Head of caudate nucleus (tissue), 42 donors: Measurements from ENCODE around the gene CCR5AS.
"Not testable (repeated sequence)": the region's sequence is repeated elsewhere in the genome, so short reads cannot be mapped to it uniquely, and the experiment has no call there.

Experiments used
- DNase-seq, 42 donors: peaks; one replicate each; pipeline versions ENCODE4 v3.0.0 to v3.0.0-alpha.2; 2020 to 2021; ENCODE audit warnings: mixed read lengths in 7 of 42
- intact Hi-C: fragments of 100-400 bp; cut with DNase I; formaldehyde crosslinking; loops from one replicate; pipeline ENCODE4 v1.15.0; 2022

CCR5AS gene

GRCh38 chr3:46406788-46407611 lies at the start of gene CCR5AS, which contains the start of gene CCRL2:
TSS of gene CCR5AS (minus strand) at chr3:46407066.
TSS of gene CCRL2 (plus strand) at chr3:46407259. CDS start at chr3:46408080, 821 bp downstream.
- peak in 21 of 42 donors; percentile 12 to 66 (median 35) for DNase-seq
- intact Hi-C loops: no loop called here

GRCh38 chr3:46456118-46456517 lies 49.3 kb upstream of the CCR5AS start:
- DNase-seq: peak in 1 of 42 donors; percentile 34
- intact Hi-C loops: no loop called here

- intact Hi-C loops: no loop called here
- DNase-seq: peak in 2 of 42 donors; percentile 14 to 24
Measured at GRCh38 chr3:46455231-46456115, 48.6 kb upstream of the CCR5AS start.

- intact Hi-C loops: no loop called here
- peak in 1 of 42 donors; percentile 1 for DNase-seq
Measured at GRCh38 chr3:46454606-46455005, 47.7 kb upstream of the CCR5AS start.

- peak in 1 of 42 donors; percentile 3 for DNase-seq
- intact Hi-C loops: no loop called here
Measured at GRCh38 chr3:46454209-46454595, 47.3 kb upstream of the CCR5AS start.

- DNase-seq: peak in 1 of 42 donors; percentile 20
- intact Hi-C loops: no loop called here
Measured at GRCh38 chr3:46453526-46454208, 46.8 kb upstream of the CCR5AS start.

- intact Hi-C loops: no loop called here
Measured at GRCh38 chr3:46449755-46450552, 43.1 kb upstream of the CCR5AS start.

GRCh38 chr3:46448721-46449120 lies 41.9 kb upstream of the CCR5AS start:
- intact Hi-C loops: no loop called here
- no peak for DNase-seq

More at GRCh38 chr3:46449755-46450552, 43.1 kb upstream of the CCR5AS start:
- DNase-seq: peak in 6 of 42 donors; percentile 3 to 49 (median 20)

- DNase-seq: no peak
- intact Hi-C loops: no loop called here
Measured at GRCh38 chr3:46447228-46447985, 40.5 kb upstream of the CCR5AS start.

GRCh38 chr3:46442576-46443530 lies 36.0 kb upstream of the CCR5AS start:
- intact Hi-C loops: no loop called here
- DNase-seq: peak in 14 of 42 donors; percentile 15 to 86 (median 47)

GRCh38 chr3:46440531-46441294 lies 33.8 kb upstream of the CCR5AS start:
- no peak for DNase-seq
- intact Hi-C loops: no loop called here

- intact Hi-C loops: no loop called here
- peak in 3 of 42 donors; percentile 6 to 39 (median 25) for DNase-seq
Measured at GRCh38 chr3:46438831-46439230, 32.0 kb upstream of the CCR5AS start.

GRCh38 chr3:46435081-46435726 lies 28.3 kb upstream of the CCR5AS start:
- DNase-seq: no peak
- intact Hi-C loops: no loop called here

GRCh38 chr3:46433841-46434240 lies 27.0 kb upstream of the CCR5AS start:
- DNase-seq: no peak
- intact Hi-C loops: no loop called here

- DNase-seq, intact Hi-C loops: not testable (repeated sequence)
Measured at GRCh38 chr3:46433118-46433517, 26.3 kb upstream of the CCR5AS start.
